GM18909 (cell line): ENCODE measurements around the gene ERBIN.
"Not testable (repeated sequence)": the region's sequence is repeated elsewhere in the genome, so short reads cannot be mapped to it uniquely, and the experiment has no call there.

ENCODE experiments used
- ATAC-seq: cut with Tn5 transposase; IDR thresholded peaks from one replicate; pipeline ENCODE4 v1.9.1; 2021; ENCODE audit warnings: mild to moderate bottlenecking; ENCODE audit not compliant: unreplicated experiment, poor library complexity

The ERBIN gene

DNA sequence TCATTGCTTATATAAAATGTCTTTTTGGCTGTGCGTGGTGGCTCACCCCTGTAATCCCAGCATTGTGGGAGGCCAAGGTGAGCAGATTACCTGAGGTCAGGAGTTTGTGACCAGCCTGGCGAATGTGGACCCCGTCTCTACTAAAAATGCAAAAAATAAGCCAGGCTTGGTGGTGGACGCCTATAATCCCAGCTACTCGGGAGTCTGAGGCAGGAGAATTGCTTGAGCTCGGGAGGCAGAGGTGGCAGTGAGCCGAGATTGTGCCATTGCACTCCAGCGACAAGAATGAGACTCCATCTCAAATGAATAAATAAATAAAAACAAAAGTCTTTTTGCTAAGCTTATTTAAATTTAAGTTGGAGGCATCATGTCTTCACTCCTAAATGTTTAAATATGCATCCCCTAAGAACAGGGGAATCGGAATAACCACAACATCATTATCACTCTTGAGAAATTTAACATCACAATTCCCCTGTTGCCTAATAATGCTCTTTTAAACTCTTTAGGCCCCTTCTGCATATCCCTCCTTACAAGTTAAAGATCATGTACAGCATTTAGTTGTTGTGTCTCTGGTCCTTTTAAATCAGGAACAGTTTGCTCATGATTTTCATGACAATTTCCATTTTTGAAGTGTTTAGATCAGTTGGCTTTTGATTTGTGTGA is 72.8 kb downstream of the ERBIN start:
- ATAC-seq: no peak

GRCh38 chr5:66001952-66002351 is 75.6 kb downstream of the ERBIN start:
- ATAC-seq: no peak

- ATAC-seq: no peak
Measured at GRCh38 chr5:66002415-66002814, 76.0 kb downstream of the ERBIN start.

DNA sequence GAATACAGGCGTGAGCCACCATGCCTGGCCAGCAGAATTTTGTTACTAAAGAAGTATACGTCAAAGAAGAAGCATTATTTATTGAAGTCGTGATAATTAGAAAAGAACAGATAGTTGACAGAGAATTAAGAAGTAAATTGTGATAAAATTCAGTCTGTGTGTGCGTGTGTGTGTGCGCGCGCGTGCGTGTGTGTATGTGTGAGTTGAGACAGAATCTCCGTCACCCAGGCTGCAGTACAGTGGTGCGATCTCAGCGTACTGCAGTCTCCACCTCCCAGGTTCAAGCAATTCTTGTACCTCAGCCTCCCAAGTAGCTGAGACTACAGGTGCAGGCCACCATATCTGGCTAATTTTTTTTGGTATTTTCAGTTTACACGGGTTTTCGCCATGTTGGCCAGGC is 77.8 kb downstream of the ERBIN start:
- ATAC-seq: no peak

- no peak for ATAC-seq
Measured at GRCh38 chr5:66009277-66009676, 82.9 kb downstream of the ERBIN start.

- no peak for ATAC-seq
Measured at GRCh38 chr5:66010476-66010875, 84.1 kb downstream of the ERBIN start.

DNA sequence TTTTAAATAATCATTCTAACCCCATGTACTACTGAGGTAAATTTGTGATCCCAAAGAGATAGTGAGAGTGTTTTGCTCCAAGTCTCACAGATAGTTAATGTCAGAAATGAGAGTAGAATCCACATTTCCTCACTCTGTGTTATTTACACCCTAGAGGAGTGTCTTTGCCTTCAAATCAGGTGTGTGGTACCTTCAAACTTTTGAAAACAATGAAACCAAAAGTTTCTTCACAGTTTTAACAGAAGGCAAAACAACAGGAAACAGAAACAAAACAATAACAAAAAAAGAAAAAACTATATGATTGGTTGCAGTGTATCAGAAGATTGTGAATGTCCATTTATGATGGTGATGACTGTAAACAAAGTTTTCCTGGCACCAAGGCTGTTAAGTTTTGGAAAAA is 85.9 kb downstream of the ERBIN start:
- peak; percentile 55 for ATAC-seq

DNA sequence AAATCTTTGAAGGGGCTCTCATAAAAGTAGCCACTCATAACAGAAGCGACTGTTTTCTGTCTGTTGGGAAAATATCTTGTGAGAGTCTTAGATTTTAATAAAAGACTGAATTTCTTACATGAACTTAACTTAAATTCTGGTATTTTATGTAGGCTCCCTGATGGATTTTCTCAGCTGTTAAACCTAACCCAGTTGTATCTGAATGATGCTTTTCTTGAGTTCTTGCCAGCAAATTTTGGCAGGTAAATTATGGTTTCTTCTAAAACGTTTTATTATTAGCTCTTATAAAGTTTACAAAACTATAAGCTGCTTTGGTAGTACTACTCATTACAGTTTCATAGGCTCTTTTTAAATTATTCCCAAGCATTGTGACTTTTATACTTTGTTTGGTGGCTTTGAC is 87.0 kb downstream of the ERBIN start:
- ATAC-seq: no peak

GRCh38 chr5:66013906-66014305 is 87.5 kb downstream of the ERBIN start:
- ATAC-seq: no peak

DNA sequence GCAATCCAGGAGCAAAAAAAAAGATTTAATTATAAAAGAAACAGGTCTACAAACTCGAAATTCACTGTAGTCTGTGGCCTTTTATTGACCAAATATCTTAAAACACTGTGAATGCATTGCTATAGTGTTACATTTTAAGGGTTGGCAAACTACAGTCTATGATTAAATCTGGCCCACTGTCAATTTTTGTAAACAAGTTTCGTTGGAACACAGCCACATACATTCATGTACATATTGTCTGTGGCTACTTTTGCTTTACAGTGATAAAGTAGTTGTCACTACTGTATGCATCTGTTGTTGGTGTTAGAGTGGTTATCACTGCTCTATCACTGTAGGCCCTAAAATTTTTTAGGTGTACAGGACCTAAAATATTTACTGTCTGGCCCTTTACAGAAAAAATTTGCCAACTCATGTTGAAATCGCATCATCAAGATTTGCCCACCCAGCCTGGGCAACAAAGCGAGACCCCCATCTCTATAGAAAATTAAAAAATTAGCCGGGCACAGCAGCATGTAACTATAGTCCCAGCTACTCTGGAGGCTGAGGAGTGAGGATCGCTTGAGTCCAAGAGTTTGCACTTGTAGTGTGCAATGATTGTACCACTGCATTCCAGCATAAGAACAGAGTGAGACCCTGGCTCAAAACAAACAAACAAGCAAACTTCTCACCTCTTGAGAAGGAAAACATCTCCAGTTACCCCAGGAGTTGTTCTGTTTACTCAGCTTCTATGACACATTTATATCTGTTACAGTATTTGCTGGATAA is 89.0 kb downstream of the ERBIN start:
- ATAC-seq: no peak

GRCh38 chr5:66021585-66021984 is 95.2 kb downstream of the ERBIN start:
- no peak for ATAC-seq

GRCh38 chr5:66039296-66039695 is 112.9 kb downstream of the ERBIN start:
- no peak for ATAC-seq

DNA sequence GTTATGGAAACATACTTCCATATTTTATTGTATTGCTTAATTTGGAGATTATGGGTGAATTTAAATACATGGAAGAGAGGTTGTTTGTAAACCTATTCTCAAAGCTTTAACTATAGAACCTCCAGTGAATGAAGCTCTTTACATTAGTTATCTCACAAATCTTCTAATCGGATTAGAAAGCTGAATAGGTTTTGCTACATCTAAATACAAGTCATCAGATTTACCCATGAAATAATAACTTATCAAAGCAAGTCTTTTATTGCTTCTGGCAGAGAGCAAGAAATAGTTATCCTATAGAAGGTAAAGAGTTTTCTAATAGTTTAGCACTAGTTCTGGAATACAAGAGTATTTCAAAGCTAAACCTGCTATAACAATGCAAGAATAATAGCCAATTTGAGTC is 113.3 kb downstream of the ERBIN start:
- no peak for ATAC-seq

DNA sequence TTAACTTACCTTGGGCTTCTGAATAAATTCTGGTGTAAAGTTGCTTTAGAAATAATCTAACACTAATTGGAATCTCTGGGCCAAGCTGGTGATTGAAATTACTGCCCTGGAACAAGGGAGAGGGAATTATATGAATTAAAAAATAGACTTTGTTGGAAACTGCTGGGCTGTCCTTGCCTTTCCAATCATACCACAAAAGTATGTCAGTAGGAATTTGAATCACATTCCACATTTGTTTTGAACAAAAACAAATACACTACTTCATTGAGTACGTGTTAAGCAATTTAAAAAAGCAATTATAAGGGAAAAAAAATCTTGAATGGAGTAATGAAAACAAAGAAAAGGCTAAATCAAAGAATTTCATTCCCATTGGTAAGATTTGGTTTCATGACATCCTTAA is 115.3 kb downstream of the ERBIN start:
- no peak for ATAC-seq

GRCh38 chr5:66057239-66057638 is 130.9 kb downstream of the ERBIN start:
- ATAC-seq: no peak

GRCh38 chr5:66061320-66061719 is 134.9 kb downstream of the ERBIN start:
- ATAC-seq: not testable (repeated sequence)

GRCh38 chr5:66063061-66063460 is 136.7 kb downstream of the ERBIN start:
- not testable (repeated sequence) for ATAC-seq

DNA sequence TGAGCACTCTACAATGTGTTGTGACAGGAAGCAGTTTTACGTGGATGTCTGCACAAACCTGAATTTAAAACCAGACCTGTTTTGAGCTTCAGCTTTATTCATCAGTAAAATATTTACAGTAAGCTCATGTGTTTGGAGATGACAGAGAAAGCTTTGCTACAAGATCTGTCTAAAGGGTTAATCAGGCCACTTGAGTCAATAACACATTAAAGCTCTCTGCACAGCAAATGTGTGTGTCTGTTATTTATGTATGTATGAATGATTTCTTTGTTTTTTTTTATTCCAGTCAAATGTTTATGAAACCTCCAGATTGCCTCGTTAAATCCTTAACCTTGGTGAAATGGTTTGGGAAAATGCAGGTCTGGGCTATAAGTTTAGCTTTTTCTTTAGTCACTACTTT is 140.5 kb downstream of the ERBIN start:
- no peak for ATAC-seq

DNA sequence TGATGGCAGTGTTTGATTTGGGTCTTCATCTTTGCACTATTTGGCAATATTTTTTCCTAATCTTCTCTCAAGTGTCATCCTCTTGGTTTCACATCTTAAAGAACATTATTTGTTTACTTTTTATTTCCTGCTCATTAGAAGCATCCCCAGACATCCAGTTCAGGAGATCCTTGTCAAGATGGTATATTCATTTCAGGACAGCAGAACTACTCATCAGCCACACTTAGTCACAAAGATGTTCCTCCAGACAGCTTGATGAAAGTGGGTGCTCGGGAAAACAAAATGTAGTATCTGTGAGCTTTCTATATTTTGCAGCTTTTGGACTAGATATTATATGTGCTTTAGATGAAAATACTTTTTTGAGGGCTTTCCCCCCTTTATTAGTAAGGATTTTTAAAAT is 145.7 kb downstream of the ERBIN start:
- ATAC-seq: no peak

GRCh38 chr5:66074901-66075300 is 148.5 kb downstream of the ERBIN start:
- no peak for ATAC-seq

DNA sequence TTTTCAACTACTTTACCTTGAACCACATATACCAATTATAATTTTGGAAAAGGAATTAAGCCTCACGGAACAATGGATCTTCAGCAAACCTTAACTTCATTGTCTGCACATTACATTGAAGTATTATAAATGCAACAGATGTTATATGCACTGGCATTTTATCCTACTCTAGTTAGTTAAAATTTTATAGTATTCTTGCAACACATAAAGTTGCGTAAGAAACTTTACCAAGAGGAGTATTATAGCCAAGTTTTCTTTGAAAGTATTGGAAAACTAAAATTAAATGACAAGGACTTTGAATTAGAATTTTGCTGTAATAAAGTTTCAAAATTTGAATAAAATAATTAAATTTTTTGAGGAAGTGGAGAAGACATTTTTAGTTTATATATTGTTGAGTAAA is 154.3 kb downstream of the ERBIN start:
- no peak for ATAC-seq

GRCh38 chr5:66089384-66089783 is 163.0 kb downstream of the ERBIN start:
- ATAC-seq: no peak
